ENCODE data around the gene TNFSF4.

The TNFSF4 gene, protein sequence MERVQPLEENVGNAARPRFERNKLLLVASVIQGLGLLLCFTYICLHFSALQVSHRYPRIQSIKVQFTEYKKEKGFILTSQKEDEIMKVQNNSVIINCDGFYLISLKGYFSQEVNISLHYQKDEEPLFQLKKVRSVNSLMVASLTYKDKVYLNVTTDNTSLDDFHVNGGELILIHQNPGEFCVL

DNA sequence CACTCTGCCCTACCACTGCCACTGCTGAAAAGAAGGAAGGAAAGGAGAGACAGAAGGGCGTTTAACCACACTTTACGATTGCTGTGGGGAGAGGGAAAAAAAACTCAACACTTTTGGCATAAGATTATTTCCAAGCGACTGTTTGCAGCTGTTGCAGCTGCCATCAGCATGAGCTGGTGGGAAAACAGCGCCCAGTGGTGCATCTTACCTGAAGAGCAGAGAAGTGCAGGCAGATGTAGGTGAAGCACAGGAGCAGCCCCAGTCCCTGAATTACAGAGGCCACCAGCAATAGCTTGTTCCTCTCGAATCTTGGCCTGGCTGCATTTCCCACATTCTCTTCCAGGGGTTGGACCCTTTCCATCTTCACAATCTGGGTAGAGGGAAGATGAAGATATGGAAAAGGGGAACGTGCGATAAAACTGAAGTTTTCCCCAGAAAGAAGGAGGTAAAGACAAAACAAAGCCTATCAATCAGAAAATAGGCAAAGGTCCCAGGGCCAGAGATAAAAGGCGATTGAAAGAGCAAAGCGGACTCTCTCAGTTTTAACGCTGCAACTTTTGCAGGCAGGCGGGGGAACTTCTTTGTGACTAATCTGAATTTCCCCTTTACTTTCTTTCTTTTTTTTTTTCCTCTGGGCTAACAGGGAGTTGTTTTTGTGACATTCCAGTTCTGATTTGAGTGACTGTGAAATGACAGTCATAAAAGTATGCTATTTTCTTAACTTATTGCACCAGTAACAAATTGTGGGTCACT, at the start of gene TNFSF4:
Gene TNFSF4 (minus strand): TSS at position 516 of the 753 bp plus-strand sequence. CDS start 155 bp downstream, at position 361.
- TF ChIP-seq, protein P1, sequence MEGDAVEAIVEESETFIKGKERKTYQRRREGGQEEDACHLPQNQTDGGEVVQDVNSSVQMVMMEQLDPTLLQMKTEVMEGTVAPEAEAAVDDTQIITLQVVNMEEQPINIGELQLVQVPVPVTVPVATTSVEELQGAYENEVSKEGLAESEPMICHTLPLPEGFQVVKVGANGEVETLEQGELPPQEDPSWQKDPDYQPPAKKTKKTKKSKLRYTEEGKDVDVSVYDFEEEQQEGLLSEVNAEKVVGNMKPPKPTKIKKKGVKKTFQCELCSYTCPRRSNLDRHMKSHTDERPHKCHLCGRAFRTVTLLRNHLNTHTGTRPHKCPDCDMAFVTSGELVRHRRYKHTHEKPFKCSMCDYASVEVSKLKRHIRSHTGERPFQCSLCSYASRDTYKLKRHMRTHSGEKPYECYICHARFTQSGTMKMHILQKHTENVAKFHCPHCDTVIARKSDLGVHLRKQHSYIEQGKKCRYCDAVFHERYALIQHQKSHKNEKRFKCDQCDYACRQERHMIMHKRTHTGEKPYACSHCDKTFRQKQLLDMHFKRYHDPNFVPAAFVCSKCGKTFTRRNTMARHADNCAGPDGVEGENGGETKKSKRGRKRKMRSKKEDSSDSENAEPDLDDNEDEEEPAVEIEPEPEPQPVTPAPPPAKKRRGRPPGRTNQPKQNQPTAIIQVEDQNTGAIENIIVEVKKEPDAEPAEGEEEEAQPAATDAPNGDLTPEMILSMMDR (IDR thresholded peaks at IDR 0.05; ENCODE audit: low read depth, low read length, missing control alignments), result no peak
- DNase-seq (ENCODE audit: extremely low read depth, low read depth), result no peak
- no peak within 1 kb of the TSS for H3K4me3 ChIP-seq (replicated peaks; ENCODE audit: low read depth, low read length)

DNA sequence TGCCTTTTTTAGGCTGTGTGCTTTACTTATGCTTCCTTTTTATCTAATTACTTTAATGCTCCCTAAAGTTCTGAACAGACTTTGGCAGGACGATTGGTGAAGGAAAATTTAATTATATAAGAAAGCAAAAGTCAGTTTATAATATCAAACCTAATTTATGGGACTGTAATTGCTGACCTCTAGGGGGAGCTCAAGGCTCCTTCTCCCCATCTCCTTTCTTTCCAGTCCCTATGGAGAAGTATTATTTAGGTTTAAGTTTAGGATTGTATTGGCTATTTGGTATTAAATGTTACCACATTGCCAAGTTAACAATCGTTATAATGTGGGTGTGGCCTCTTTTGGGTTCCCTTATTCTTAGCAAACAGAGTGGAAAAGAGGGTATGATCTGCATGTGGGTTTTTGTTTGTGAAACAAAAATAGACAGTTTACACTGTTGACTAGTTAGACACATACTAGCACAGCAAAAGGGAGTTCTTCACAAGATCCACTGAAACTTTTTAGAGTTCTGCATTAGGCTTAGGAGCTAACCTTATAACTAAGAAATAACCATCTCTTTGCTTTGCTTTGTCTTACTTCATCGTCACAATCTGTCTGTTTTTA, 48.2 kb upstream of the TNFSF4 start:
- TF ChIP-seq, protein P1 (IDR thresholded peaks at IDR 0.05; ENCODE audit: low read depth, low read length, missing control alignments), result peak; percentile 78
- H3K4me3 ChIP-seq (replicated peaks; ENCODE audit: low read depth, low read length), result no peak overlapping the region
- peak; percentile 24 for DNase-seq (ENCODE audit: extremely low read depth, low read depth)

DNA sequence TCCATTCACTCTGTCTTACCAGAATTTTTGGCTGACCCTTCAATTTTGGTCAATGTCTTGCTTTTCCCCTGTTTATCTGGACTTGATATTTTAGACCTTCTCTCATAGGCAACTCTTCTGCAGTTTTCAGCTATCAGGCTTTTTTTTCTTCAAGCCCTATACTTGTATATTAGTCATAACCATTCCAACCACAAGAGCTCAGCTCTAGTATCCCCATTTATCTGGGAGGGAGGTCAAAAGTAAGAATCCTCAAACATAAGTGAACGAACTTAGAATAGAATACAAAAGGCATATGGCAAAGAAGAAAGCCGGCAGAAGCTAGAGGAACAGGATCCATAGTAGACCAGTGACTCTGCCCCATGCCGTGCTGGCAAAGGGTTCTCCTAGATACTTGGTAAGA, 45.9 kb upstream of the TNFSF4 start:
- DNase-seq (ENCODE audit: extremely low read depth, low read depth), result no peak

DNA sequence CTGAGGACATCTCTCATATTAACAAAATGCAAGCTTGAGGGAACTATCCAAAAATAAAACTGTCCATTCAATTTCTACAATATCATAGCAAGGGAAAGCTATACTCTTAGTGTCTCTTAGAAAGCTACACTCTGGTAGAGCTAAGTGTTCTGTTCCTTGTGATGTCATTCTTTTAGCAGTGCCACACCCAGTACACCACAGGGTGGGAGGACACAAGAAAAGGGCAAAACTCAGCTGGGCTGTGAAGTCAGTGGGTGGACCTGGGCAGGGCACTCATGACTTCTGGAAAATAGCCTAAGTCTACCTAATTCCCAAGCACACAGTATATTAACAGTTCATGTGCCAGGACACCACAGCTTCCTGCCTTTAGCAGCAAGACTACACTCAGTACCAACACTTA, 42.2 kb upstream of the TNFSF4 start:
- TF ChIP-seq, protein P1 (IDR thresholded peaks at IDR 0.05; ENCODE audit: low read depth, low read length, missing control alignments), result no peak
- H3K4me3 ChIP-seq (replicated peaks; ENCODE audit: low read depth, low read length), result no peak overlapping the region
- no peak for DNase-seq (ENCODE audit: extremely low read depth, low read depth)

More for the DNA sequence above, 45.9 kb upstream of the TNFSF4 start:
- TF ChIP-seq, protein P1 (IDR thresholded peaks at IDR 0.05; ENCODE audit: low read depth, low read length, missing control alignments), result no peak
- no peak overlapping the region for H3K4me3 ChIP-seq (replicated peaks; ENCODE audit: low read depth, low read length)

DNA sequence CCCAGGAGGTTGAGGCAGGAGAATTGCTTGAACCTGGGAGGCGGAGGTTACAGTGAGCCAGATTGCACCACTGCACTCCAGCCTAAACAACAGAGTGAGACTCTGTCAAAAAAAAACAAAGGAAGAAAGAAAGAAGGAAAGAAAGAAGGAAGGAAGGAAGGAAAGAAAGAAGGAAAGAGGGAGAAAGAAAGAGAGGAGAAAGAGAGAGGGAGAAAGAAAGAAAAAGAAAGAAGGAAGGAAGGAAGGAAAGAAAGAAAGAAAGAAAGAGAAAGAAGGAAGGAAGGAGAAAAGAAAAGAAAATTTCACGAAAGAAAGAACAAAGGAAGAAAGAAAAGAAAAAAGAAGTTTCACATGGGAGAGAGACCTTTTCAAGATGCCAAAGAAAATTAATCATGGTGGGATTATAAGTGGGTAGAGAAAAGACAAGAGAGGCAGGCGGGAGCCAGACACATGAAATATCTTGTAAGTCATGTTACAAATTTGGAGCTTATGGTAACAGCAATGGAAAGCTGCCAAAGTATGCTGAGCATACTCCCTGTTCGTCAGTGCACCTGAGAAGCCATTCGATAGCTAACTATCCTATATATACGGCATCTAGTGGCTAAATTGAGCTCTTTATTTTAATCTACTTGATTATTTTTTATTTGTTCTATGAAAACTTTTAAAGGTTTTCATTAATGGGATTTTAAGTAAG, 41.3 kb upstream of the TNFSF4 start:
- no peak for DNase-seq (ENCODE audit: extremely low read depth, low read depth)
- TF ChIP-seq, protein P1 (IDR thresholded peaks at IDR 0.05; ENCODE audit: low read depth, low read length, missing control alignments), result no peak
- H3K4me3 ChIP-seq (replicated peaks; ENCODE audit: low read depth, low read length), result no peak overlapping the region

DNA sequence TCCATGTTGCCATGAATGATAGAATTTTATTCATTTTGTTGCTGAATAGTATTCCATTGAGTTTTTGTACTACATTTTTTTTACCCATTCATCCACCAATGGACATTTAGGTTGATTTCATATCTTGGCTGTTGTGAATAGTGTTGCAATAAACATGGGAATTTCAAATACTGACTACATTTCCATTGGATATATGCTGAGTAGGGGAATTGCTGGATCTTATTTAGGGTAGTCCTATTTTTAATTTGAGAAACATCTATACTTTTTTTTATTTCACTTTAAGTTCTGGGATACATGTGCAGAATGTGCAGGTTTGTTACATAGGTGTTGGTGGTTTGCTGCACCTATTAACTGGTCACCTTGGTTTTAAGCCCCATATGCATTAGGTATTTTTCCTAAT, 38.8 kb upstream of the TNFSF4 start:
- no peak for DNase-seq (ENCODE audit: extremely low read depth, low read depth)
- no peak overlapping the region for H3K4me3 ChIP-seq (replicated peaks; ENCODE audit: low read depth, low read length)
- TF ChIP-seq, protein P1 (IDR thresholded peaks at IDR 0.05; ENCODE audit: low read depth, low read length, missing control alignments), result no peak

Data from HFF-Myc (cell line).